ES-I3 (cell line): ENCODE data around the gene ARHGAP28.

ENCODE experiments used
- H3K36me3 ChIP-seq: 2 replicates; pipeline ENCODE4 v1.6.1; 2013; ENCODE audit warnings: mild to moderate bottlenecking, low read length, control low read depth, moderate library complexity; ENCODE audit not compliant: insufficient read depth
- H3K4me1 ChIP-seq: 2 replicates; pipeline ENCODE4 v1.6.1; 2013; ENCODE audit warnings: mild to moderate bottlenecking, control low read depth, low read length; ENCODE audit not compliant: insufficient read depth
- H3K9ac ChIP-seq: 2 replicates; pipeline ENCODE4 v1.6.1; 2013; ENCODE audit warnings: low read depth, mild to moderate bottlenecking, low read length, moderate library complexity
- H3K9me3 ChIP-seq: 2 replicates; pipeline ENCODE4 v1.6.1; 2013; ENCODE audit warnings: mild to moderate bottlenecking, low read length, moderate library complexity; ENCODE audit not compliant: control insufficient read depth, insufficient read depth

ARHGAP28 gene

GRCh38 chr18:6744816-6745455 is 15.4 kb downstream of the ARHGAP28 start:
- Histone ChIP-seq H3K4me1 (peaks cover 14% of the 10 kb centered on the region), H3K9me3 (no peaks in the 10 kb centered on the region), H3K9ac (no peak overlapping the region), H3K36me3 (no peaks in the 10 kb centered on the region)

GRCh38 chr18:6745504-6746031 is 16.1 kb downstream of the ARHGAP28 start:
- no peaks in the 10 kb centered on the region for H3K9me3 ChIP-seq
- no peak overlapping the region for H3K9ac ChIP-seq
- peaks cover 13% of the 10 kb centered on the region for H3K4me1 ChIP-seq
- H3K36me3 ChIP-seq = no peaks in the 10 kb centered on the region

- H3K9me3 ChIP-seq = no peaks in the 10 kb centered on the region
- peaks cover 4% of the 10 kb centered on the region for H3K4me1 ChIP-seq
- H3K36me3 ChIP-seq = no peaks in the 10 kb centered on the region
- H3K9ac ChIP-seq = no peak overlapping the region
Observed at GRCh38 chr18:6746386-6746960, 17.0 kb downstream of the ARHGAP28 start.

DNA sequence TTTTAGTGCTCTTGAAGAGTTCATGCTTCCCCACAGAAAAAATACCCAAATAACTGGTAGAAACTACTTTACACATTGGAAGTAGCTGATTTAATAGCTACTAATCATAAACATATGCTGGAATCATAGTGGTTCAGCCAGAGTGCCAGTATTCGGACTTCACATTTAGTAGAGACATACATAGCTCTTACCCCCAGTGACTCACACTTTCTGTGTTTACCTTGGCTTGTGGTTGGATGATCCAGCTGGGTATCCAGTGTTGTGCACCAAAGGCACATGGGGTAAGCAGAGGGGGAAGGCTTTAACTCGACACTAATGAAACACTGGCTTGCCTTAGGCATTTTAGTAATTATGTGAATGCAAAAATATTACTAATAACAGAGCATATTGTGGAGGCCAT is 18.1 kb downstream of the ARHGAP28 start:
- H3K4me1 ChIP-seq = peaks cover 7% of the 10 kb centered on the region

DNA sequence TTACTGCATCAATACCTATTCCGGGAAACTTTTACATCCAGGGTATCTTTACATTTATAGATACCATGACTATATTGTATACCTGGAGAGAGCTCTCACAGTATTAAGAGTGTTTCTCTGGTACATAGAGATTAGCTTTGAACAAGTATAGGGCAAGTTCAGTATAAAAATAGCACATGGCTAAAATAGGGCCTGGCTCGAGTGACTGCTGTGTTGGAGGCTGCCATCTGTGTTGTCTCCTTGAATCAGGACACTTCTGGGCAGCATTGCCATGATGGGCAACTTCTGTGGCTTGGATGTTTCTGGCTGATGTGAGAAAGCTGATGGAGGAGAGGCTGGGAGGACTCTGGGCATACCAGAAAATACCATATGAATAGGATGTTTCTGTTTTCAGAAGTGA is 18.7 kb downstream of the ARHGAP28 start:
- H3K4me1 ChIP-seq = peaks cover 11% of the 10 kb centered on the region
- H3K36me3 ChIP-seq = no peaks in the 10 kb centered on the region
- H3K9me3 ChIP-seq = no peaks in the 10 kb centered on the region
- no peak overlapping the region for H3K9ac ChIP-seq

More for the DNA sequence above, 18.1 kb downstream of the ARHGAP28 start:
- H3K9ac ChIP-seq = no peak overlapping the region
- H3K36me3 ChIP-seq = no peaks in the 10 kb centered on the region
- no peaks in the 10 kb centered on the region for H3K9me3 ChIP-seq

DNA sequence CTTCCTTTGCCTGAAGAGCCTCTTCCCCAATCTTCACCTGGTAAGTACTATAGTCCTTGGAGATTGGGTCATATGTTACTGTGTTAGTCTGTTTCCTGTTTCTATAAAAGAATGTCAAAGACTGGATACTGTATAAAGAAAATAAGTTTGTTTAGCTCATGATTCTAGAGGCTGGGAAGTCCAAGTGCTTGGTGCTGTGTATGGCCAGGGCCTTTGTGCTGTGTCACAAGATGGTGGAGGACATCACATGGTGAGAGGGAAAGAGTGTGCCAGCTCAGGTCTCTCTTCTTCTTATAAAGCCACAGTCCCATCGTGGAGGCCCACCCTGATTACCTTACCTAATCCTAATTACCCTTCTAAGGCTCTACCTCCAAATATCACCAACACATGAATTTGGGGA is 20.9 kb downstream of the ARHGAP28 start:
- Histone ChIP-seq H3K36me3 (no peaks in the 10 kb centered on the region), H3K9me3 (no peaks in the 10 kb centered on the region), H3K9ac (no peak overlapping the region), H3K4me1 (peaks cover 14% of the 10 kb centered on the region)

- no peaks in the 10 kb centered on the region for H3K9me3 ChIP-seq
- no peak overlapping the region for H3K9ac ChIP-seq
- peaks cover 14% of the 10 kb centered on the region for H3K4me1 ChIP-seq
- H3K36me3 ChIP-seq = no peaks in the 10 kb centered on the region
Observed at GRCh38 chr18:6751222-6751621, 21.7 kb downstream of the ARHGAP28 start.

- Histone ChIP-seq H3K9ac (no peak overlapping the region), H3K9me3 (no peaks in the 10 kb centered on the region), H3K36me3 (no peaks in the 10 kb centered on the region), H3K4me1 (peaks cover 14% of the 10 kb centered on the region)
Observed at GRCh38 chr18:6752202-6752860, 22.8 kb downstream of the ARHGAP28 start.

GRCh38 chr18:6755107-6755506 is 25.6 kb downstream of the ARHGAP28 start:
- Histone ChIP-seq H3K36me3 (no peaks in the 10 kb centered on the region), H3K9ac (no peak overlapping the region), H3K4me1 (peaks cover 18% of the 10 kb centered on the region), H3K9me3 (no peaks in the 10 kb centered on the region)

DNA sequence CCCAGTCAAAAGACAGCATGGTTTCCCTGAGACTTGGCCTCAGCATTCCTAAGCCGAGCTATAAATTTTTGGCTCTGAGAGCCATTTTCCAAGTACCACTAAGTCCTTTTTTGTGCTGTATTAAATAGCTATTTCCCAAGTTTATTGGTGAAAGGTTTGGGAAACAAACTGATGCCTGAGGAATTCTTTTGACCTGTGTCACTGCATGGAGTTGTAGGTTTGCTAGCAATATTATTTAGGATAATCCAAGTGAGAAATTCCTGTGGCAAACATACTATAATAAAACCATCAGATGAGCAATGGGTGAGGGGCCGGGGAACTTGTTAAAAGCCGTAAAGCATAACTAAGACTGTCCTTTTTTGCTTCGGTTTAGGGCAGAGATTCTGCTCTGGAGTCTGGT is 28.4 kb downstream of the ARHGAP28 start:
- Histone ChIP-seq H3K4me1 (peaks cover 8% of the 10 kb centered on the region), H3K9ac (no peak overlapping the region), H3K36me3 (no peaks in the 10 kb centered on the region), H3K9me3 (no peaks in the 10 kb centered on the region)

DNA sequence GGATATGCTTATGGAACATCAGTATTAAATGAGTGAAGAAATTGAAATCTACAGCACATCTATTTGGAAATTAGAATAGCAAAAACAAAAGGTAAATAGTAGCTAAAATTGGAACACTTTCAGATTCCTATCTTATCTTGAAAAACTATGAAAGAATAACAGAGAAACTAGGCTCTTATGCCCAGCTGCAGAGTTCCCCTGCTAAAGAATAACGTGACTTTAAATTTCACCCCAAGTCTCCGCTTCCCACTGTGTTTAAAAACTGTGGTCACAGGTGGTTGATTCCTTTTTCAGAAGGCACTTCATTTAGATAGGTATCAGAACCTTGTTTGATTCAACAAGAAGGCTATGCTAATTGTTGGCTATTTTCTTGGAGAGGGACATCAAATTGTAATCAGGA is 30.1 kb downstream of the ARHGAP28 start:
- Histone ChIP-seq H3K9ac (no peak overlapping the region), H3K9me3 (no peaks in the 10 kb centered on the region), H3K36me3 (no peaks in the 10 kb centered on the region), H3K4me1 (peaks cover 6% of the 10 kb centered on the region; the same call in 1 of the 2 replicates)

- no peaks in the 10 kb centered on the region for H3K4me1 ChIP-seq
- no peaks in the 10 kb centered on the region for H3K9me3 ChIP-seq
- H3K9ac ChIP-seq = no peak overlapping the region
- no peaks in the 10 kb centered on the region for H3K36me3 ChIP-seq
Observed at GRCh38 chr18:6763524-6763923, 34.0 kb downstream of the ARHGAP28 start.

GRCh38 chr18:6764382-6764781 is 34.9 kb downstream of the ARHGAP28 start:
- Histone ChIP-seq H3K9ac (no peak overlapping the region), H3K4me1 (no peaks in the 10 kb centered on the region), H3K9me3 (no peaks in the 10 kb centered on the region), H3K36me3 (no peaks in the 10 kb centered on the region)

DNA sequence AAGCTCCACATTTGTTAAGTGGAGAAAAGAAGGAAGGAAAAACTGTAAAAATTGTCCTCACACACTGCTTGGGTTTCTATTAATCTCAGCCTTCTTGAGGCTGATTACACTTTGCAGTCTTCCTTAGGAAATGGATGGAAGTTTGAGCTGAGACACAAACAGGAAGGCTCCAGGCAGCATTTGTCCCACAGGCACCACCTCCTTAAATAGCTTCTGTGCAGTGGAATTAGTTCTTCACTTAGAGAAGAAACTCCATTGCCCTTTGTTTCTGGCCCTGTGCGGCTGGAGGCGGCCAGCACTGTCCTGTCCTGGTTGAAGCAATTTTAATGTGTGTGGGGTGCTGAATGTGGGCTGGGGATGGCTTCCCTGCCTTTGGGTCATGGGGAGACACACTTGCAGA is 44.3 kb downstream of the ARHGAP28 start:
- no peak overlapping the region for H3K9ac ChIP-seq
- H3K9me3 ChIP-seq = no peaks in the 10 kb centered on the region
- H3K36me3 ChIP-seq = no peaks in the 10 kb centered on the region
- H3K4me1 ChIP-seq = peaks cover 8% of the 10 kb centered on the region; the same call in 1 of the 2 replicates

GRCh38 chr18:6775237-6775636 is 45.7 kb downstream of the ARHGAP28 start:
- Histone ChIP-seq H3K9me3 (no peaks in the 10 kb centered on the region), H3K36me3 (no peaks in the 10 kb centered on the region), H3K9ac (no peak overlapping the region), H3K4me1 (peaks cover 8% of the 10 kb centered on the region; the same call in 1 of the 2 replicates)
